Neural progenitor cell (in vitro differentiated cells): ENCODE data around the gene PIGN.

Source experiments
- EZH2phosphoT487 ChIP-seq: fragments of 200-600 bp; sonication (generic); IDR thresholded peaks from 2 replicates; pipeline ENCODE4 v1.6.1; 2017; ENCODE audit warnings: antibody characterized with exemption
- TF ChIP-seq, protein P1 (sequence below): fragments of 200-600 bp; sonication (generic); IDR thresholded peaks from 2 replicates; pipeline ENCODE4 v1.5.1; 2017; ENCODE audit warnings: antibody characterized with exemption, mild to moderate bottlenecking

DNA sequence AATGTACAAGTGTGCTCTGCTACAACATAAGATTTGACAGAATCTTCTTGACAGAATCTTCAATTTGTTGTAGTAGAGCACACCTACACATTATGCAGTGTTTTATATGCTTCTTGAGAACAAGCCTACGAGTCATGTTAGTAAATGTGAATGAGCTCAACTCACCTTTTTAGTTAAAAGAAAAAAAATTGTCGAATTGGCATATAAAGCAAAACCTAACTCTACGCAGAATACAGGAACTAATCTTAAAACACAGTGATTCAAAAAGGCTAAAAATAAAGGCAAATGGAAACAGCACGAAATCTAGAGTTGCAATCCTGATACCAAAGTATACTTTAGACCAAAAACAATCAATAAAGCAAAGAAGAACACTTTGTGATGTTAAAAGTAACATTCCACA lies 87.9 kb downstream of the PIGN start:
- TF ChIP-seq, protein P1, sequence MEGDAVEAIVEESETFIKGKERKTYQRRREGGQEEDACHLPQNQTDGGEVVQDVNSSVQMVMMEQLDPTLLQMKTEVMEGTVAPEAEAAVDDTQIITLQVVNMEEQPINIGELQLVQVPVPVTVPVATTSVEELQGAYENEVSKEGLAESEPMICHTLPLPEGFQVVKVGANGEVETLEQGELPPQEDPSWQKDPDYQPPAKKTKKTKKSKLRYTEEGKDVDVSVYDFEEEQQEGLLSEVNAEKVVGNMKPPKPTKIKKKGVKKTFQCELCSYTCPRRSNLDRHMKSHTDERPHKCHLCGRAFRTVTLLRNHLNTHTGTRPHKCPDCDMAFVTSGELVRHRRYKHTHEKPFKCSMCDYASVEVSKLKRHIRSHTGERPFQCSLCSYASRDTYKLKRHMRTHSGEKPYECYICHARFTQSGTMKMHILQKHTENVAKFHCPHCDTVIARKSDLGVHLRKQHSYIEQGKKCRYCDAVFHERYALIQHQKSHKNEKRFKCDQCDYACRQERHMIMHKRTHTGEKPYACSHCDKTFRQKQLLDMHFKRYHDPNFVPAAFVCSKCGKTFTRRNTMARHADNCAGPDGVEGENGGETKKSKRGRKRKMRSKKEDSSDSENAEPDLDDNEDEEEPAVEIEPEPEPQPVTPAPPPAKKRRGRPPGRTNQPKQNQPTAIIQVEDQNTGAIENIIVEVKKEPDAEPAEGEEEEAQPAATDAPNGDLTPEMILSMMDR, result no peak
- TF ChIP-seq EZH2phosphoT487, result no peak
